GM21786 (cell line): Measurements from ENCODE around the gene MED27.

Experiments used
- ATAC-seq: cut with Tn5 transposase; IDR thresholded peaks from one replicate; pipeline ENCODE4 v1.9.1; 2021; ENCODE audit not compliant: unreplicated experiment

MED27 gene

GRCh38 chr9:131886826-131887225 is 192.8 kb downstream of the MED27 start:
- no peak for ATAC-seq

DNA sequence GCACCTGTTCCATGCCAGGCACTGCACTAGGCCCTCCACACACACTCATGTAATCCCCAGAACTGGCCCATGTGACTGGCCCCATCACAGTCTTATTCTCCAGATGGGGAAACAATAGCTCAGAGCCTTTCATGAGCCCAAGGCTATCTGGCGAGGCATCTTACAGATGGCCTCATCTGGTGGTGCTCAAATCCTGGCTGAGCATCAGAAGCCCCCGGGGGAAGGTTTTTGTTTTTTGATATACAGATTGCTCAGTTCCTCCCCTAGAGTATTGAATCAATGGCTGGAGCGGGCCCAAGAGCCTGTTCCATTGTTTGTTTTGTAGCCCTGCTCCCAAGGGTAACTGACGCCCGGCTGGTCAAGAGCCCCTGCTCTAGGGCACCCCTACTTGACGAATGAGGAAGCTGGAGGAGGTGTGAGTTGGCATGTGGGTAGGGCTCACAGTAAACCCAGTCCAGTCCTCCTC is 194.5 kb downstream of the MED27 start:
- ATAC-seq, result no peak

GRCh38 chr9:131884222-131884621 is 195.4 kb downstream of the MED27 start:
- ATAC-seq, result no peak

DNA sequence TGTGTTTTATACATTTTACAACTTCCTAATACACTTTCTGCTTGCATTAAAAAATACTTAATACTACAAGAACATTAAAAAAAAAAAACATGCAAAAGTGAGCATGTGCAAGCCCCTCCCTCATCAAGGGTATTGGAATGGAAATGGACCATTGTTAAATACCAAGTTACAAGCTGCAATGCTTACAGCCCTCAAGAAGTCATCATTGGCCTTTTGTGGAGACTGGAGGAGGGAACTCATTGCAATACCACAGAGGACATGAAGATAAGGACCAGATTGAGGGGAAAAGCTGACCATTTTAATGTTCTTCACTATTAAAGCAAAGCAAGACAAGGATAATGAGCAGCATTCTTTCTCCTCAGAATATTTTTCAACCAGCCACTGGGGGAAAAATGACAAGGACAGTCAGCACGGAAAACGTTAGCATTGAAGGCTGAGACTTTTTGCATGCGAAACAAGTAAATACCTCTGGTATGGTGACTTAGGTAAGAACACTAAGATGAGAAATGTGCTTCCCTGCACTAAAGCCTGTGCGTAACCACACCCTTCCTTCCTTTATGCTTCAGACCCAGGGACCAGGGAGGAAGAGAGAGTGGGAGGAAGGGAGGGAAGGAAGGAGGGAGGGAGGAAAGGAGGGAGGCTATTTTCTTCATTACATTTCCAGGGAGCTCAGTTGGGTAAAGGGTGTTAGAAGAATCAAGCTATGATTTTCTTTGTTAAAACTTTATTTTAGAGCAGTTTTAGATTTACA is 198.7 kb downstream of the MED27 start:
- ATAC-seq, result no peak

GRCh38 chr9:131879911-131880290 is 199.8 kb downstream of the MED27 start:
- ATAC-seq, result no peak

GRCh38 chr9:131879181-131879910 is 200.3 kb downstream of the MED27 start:
- ATAC-seq, result no peak

- ATAC-seq, result no peak
Observed at GRCh38 chr9:131876486-131876885, 203.2 kb downstream of the MED27 start.

DNA sequence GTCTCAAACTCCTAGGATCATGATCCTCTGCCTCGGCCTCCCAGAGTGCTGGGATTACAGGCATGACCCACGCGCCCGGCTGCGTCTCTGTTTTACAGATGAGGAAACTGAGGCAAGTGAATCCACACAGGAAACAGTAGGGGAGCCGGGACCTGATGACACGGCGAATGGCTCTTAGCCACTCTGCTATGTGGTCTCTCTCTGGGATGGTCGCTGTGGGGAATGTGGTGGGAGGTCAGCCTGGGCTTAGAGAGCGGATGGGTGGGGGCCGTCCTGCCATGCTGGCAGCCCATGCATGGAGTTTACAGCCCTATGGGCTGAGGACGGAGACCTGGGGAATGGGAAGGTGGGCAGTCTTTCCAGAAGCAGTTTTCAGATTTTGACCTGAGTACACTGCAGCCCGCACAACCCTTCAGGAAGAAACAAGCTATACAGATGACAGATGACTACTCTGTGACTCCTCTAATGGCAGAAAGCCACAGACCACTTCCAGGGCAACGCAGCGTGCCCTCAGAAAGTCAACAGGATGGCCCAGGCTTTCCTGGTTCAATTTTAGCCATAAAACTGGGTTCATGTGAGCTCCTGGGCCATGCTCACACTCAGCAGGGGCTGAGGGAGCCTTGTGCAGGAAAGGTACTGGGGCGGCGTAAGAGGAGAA is 203.7 kb downstream of the MED27 start:
- no peak for ATAC-seq

- ATAC-seq, result no peak
Observed at GRCh38 chr9:131874916-131875670, 204.6 kb downstream of the MED27 start.

GRCh38 chr9:131874447-131874846 is 205.2 kb downstream of the MED27 start:
- ATAC-seq, result no peak

DNA sequence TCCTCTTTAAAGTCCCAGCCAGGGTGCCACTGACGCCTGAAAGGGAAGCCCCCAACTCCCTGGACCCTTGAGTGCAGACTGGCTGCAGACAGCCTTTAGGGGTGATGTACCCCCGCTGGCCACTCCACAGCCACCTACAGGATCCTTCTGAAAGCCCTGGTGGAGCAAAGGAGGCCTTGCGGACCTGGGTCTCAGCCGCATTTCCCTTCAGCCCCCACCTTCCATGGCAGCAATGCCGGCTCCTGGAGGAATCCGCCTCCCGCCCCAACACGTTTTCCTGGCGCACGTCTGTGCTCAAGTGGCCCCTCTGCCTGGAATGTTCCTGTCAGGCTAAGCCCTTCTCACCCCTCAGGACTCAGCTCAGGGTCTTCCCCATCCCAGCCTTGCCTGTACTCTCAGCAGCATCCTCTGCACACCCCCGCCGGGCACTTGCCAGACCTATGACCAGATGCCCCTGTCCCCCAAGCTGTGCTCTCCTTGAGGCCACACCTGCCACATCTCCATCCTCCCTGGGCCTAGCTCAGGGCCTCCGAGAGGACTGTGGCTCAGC is 205.7 kb downstream of the MED27 start:
- no peak for ATAC-seq

DNA sequence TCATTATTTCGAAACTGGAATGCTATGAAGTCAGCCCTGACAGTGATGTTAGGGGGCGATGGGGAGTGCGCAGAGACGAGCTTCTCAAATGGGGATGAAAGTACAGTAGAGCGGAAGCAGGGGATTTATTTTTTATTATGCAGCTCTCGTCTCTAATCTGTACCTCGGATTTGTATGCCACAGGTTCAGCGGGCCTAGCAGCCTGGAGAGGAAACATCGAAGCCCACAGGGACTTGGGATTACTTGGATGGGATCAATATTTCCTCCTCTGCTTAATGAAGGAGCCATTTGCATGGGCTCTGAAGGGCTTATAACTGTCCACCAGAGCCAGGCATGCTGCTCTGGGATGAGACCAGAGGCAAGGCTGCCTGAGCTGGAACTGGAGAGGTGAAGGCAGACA is 206.3 kb downstream of the MED27 start:
- ATAC-seq, result no peak

DNA sequence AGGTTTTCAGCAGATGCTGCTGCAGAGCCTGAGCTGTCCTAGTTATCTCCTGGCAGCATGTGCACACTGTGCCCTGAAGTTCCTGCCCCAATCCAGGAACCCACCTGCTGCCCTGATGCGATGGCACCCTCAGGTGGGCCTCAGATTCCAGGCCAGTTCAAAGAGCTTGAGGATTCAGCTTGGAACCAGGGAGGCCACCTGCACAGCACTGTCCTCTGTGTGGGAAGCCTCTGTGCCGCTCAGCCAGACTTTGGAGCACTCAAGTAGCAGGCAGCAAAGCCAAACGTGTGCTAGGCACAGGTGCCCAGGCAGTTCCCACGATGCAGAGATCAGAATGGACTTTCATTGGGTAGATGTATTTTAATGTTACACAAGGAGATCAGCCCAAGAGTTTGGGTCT is 207.0 kb downstream of the MED27 start:
- no peak for ATAC-seq

- no peak for ATAC-seq
Observed at GRCh38 chr9:131872006-131872405, 207.7 kb downstream of the MED27 start.

DNA sequence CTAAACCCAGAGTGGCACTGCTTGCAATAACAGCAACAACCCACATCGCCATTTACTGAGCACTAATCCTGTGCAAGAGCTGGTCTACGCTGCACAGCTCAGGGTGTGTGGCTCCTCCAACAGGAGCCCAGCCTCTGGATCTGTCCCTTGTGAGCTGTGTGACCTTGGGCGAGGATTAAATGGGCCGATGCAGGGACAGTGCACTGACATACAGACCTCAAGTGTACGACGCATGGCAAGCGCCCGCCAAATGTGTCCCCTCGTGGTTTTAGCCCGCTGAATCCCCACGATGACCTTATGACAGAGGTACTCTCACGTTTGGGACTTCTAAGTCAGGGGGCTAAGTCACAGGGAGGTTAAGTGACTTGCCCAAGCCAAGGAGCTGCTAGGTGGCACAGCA is 209.5 kb downstream of the MED27 start:
- no peak for ATAC-seq

- ATAC-seq, result no peak
Observed at GRCh38 chr9:131869348-131869747, 210.3 kb downstream of the MED27 start.

DNA sequence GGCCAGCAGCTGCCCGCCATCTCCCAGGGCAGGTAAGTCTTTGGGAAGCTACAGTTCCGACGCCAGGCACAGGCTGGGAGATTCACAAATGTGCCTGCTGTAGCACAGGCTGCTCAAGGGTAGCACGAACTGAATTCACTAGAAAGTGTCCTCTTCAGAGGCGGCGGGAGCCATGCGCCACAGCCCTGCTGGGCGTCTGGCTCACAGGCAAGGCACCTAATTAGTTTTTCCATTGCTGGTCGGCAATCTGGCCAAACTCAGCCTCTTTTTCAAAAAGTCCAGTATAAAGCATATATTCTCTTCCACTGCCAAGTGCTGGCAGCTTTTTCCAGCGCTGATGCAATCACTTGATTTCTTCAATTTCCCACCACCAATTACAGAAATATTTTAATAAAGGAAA is 210.9 kb downstream of the MED27 start:
- no peak for ATAC-seq

GRCh38 chr9:131867611-131868192 is 212.0 kb downstream of the MED27 start:
- no peak for ATAC-seq

GRCh38 chr9:131865446-131866195 is 214.0 kb downstream of the MED27 start:
- ATAC-seq, result no peak

- ATAC-seq, result no peak
Observed at GRCh38 chr9:131864531-131864930, 215.1 kb downstream of the MED27 start.
